Measurements from ENCODE around the gene PITPNC1. TPM values are rescaled to one million over a fixed set of nuclear protein-coding genes. Genes with fewer than 3 reads are reported as not detected.

PITPNC1 gene
- total and polyA plus RNA-seq, 4 donors: 8.0 to 21.1 (median 15.2) TPM

GRCh38 chr17:67585077-67585602 lies 208.1 kb downstream of the PITPNC1 start:
- Histone ChIP-seq H3K4me1 (ENCODE audit: control insufficient read depth in 5 of 5, insufficient read depth in 5 of 5, low read length in 5 of 5) (peaks cover 0 to 16% (median 0%) of the 10 kb centered on the region in 5 donors), H3K4me3 (no peak overlapping the region), H3K27ac (ENCODE audit: low read depth in 1 of 2, low read length in 1 of 2) (no peak overlapping the region), H3K9ac (ENCODE audit: insufficient read depth in 1 of 2, low read length in 2 of 2) (no peak overlapping the region), H3K9me3 (ENCODE audit: control insufficient read depth in 4 of 4, insufficient read depth in 3 of 4, low read length in 3 of 4) (no peaks in the 10 kb centered on the region), H3K27me3 (ENCODE audit: control insufficient read depth in 3 of 3, insufficient read depth in 3 of 3, low read length in 2 of 3) (no peaks in the 10 kb centered on the region), H3K36me3 (ENCODE audit: control insufficient read depth in 4 of 4, insufficient read depth in 4 of 4, low read length in 4 of 4) (no peaks in the 10 kb centered on the region)
- 85 to 89% methylated on average over 4 of the region's 4 CpGs for WGBS, 2 donors
- DNase-seq (peak in 2 of 3 donors; percentile 55 to 66), ATAC-seq (ENCODE audit: insufficient read depth, low FRiP score) (no peak)
- TF ChIP-seq, protein P1, sequence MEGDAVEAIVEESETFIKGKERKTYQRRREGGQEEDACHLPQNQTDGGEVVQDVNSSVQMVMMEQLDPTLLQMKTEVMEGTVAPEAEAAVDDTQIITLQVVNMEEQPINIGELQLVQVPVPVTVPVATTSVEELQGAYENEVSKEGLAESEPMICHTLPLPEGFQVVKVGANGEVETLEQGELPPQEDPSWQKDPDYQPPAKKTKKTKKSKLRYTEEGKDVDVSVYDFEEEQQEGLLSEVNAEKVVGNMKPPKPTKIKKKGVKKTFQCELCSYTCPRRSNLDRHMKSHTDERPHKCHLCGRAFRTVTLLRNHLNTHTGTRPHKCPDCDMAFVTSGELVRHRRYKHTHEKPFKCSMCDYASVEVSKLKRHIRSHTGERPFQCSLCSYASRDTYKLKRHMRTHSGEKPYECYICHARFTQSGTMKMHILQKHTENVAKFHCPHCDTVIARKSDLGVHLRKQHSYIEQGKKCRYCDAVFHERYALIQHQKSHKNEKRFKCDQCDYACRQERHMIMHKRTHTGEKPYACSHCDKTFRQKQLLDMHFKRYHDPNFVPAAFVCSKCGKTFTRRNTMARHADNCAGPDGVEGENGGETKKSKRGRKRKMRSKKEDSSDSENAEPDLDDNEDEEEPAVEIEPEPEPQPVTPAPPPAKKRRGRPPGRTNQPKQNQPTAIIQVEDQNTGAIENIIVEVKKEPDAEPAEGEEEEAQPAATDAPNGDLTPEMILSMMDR (IDR thresholded peaks at IDR 0.05; ENCODE audit: control extremely low read depth, extremely low read depth): no peak

GRCh38 chr17:67588326-67588725 lies 211.2 kb downstream of the PITPNC1 start:
- H3K4me1 ChIP-seq (ENCODE audit: control insufficient read depth in 5 of 5, insufficient read depth in 5 of 5, low read length in 5 of 5): peaks cover 0 to 10% (median 0%) of the 10 kb centered on the region in 5 donors
- TF ChIP-seq, protein P1 (IDR thresholded peaks at IDR 0.05; ENCODE audit: control extremely low read depth, extremely low read depth): no peak
- H3K27me3 ChIP-seq (ENCODE audit: control insufficient read depth in 3 of 3, insufficient read depth in 3 of 3, low read length in 2 of 3): no peaks in the 10 kb centered on the region
- ATAC-seq (ENCODE audit: insufficient read depth, low FRiP score): no peak
- 92 to 97% methylated on average over 9 of the region's 9 CpGs for WGBS, 2 donors
- no peaks in the 10 kb centered on the region for H3K36me3 ChIP-seq (ENCODE audit: control insufficient read depth in 4 of 4, insufficient read depth in 4 of 4, low read length in 4 of 4)
- H3K27ac ChIP-seq (ENCODE audit: low read depth in 1 of 2, low read length in 1 of 2): no peak overlapping the region
- DNase-seq: no peak
- no peak overlapping the region for H3K9ac ChIP-seq (ENCODE audit: insufficient read depth in 1 of 2, low read length in 2 of 2)
- no peak overlapping the region for H3K4me3 ChIP-seq
- no peaks in the 10 kb centered on the region for H3K9me3 ChIP-seq (ENCODE audit: control insufficient read depth in 4 of 4, insufficient read depth in 3 of 4, low read length in 3 of 4)

GRCh38 chr17:67594115-67594880 lies 217.2 kb downstream of the PITPNC1 start:
- Histone ChIP-seq H3K9ac (ENCODE audit: insufficient read depth in 1 of 2, low read length in 2 of 2) (no peak overlapping the region), H3K9me3 (ENCODE audit: control insufficient read depth in 4 of 4, insufficient read depth in 3 of 4, low read length in 3 of 4) (no peaks in the 10 kb centered on the region), H3K4me3 (no peak overlapping the region), H3K36me3 (ENCODE audit: control insufficient read depth in 4 of 4, insufficient read depth in 4 of 4, low read length in 4 of 4) (no peaks in the 10 kb centered on the region), H3K27ac (ENCODE audit: low read depth in 1 of 2, low read length in 1 of 2) (no peak overlapping the region), H3K27me3 (ENCODE audit: control insufficient read depth in 3 of 3, insufficient read depth in 3 of 3, low read length in 2 of 3) (no peaks in the 10 kb centered on the region), H3K4me1 (ENCODE audit: control insufficient read depth in 5 of 5, insufficient read depth in 5 of 5, low read length in 5 of 5) (no peaks in the 10 kb centered on the region)
- TF ChIP-seq, protein P1 (IDR thresholded peaks at IDR 0.05; ENCODE audit: control extremely low read depth, extremely low read depth): no peak
- WGBS, 2 donors: 79 to 81% methylated on average over 7 of the region's 7 CpGs
- DNase-seq (no peak), ATAC-seq (ENCODE audit: insufficient read depth, low FRiP score) (no peak)

Measured in lung (tissue), 12 donors.